HEK293T (cell line): Measurements from ENCODE around the gene MSH5.
A peak's percentile ranks its signal among the peaks of the same experiment; 100 is the strongest.

Source experiments
- FOXK2 ChIP-seq: fragments of 450-650 bp; IDR thresholded peaks from 2 replicates; pipeline ENCODE4 v1.6.1; 2016; ENCODE audit warnings: mild to moderate bottlenecking
- FOXM1 ChIP-seq: fragments of 450-650 bp; IDR thresholded peaks from 2 replicates; pipeline ENCODE4 v1.6.1; 2017; ENCODE audit warnings: mild to moderate bottlenecking, borderline replicate concordance
- HDGF ChIP-seq: fragments of 450-650 bp; IDR thresholded peaks from 2 replicates; pipeline ENCODE4 v1.6.1; 2017; ENCODE audit warnings: antibody characterized with exemption, borderline replicate concordance
- L3MBTL2 ChIP-seq: fragments of 450-650 bp; conservative IDR thresholded peaks from 2 replicates; pipeline ENCODE4 v1.6.1; 2016; ENCODE audit warnings: mild to moderate bottlenecking
- SP1 ChIP-seq: fragments of 450-650 bp; IDR thresholded peaks from 2 replicates; pipeline ENCODE4 v1.6.1; 2017
- SUZ12 ChIP-seq: fragments of 450-650 bp; IDR thresholded peaks from 2 replicates; pipeline ENCODE4 v1.6.1; 2016; ENCODE audit warnings: mild to moderate bottlenecking
- TARDBP ChIP-seq: fragments of 450-650 bp; IDR thresholded peaks from 2 replicates; pipeline ENCODE4 v1.6.1; 2016
- ZNF384 ChIP-seq: fragments of 450-650 bp; IDR thresholded peaks from 2 replicates; pipeline ENCODE4 v1.6.1; 2016
- TF ChIP-seq, protein P1 (sequence below): fragments of 450-650 bp; IDR thresholded peaks from 2 replicates; pipeline ENCODE4 v1.6.1; 2016

DNA sequence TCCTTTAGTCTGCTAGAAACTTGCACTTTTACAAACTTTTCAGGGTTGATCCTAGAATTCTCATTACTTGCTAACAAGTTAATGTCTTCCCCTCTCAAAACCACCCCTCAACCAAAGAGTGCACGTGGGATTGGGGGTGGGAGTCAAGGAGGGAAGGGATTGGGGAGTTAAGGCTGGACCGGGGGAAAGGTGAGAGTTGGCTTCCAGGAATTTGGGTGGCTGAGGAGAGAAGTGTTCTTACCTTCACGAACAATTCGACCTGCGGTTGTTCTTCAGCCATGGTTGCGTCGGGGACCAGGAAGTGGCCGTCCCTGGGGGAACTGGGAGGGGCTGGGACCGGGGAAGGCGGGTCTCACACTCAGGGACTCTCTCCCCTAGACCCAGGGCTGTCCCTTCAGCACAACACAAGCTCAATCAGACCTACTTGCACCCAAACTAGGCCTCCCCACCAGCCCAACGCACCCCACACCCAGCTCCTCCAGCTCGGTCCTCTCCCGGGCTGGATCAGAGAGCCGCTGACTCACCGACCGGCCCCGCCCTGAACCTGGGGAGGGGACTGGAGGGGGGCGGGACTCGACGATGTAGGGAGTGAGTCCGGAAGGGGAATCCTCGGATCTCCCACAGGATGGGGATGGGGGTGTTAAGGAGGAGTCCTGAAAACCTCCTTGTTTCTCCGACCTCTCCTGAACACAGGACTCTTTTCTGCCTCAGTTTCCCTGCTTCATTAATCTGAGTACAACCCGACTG lies 3.6 kb upstream of the MSH5 start, which contains the start of gene CLIC1:
- TF ChIP-seq, protein P1, sequence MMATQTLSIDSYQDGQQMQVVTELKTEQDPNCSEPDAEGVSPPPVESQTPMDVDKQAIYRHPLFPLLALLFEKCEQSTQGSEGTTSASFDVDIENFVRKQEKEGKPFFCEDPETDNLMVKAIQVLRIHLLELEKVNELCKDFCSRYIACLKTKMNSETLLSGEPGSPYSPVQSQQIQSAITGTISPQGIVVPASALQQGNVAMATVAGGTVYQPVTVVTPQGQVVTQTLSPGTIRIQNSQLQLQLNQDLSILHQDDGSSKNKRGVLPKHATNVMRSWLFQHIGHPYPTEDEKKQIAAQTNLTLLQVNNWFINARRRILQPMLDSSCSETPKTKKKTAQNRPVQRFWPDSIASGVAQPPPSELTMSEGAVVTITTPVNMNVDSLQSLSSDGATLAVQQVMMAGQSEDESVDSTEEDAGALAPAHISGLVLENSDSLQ = no peak
- TF ChIP-seq TARDBP (no peak), SP1 (no peak), ZNF384 (no peak), SUZ12 (no peak), HDGF (no peak), L3MBTL2 (peak; percentile 93), FOXM1 (no peak), FOXK2 (no peak)
